ENCODE data around the gene CC2D1A. TPM values are rescaled to one million over a fixed set of nuclear protein-coding genes. Genes with fewer than 3 reads are reported as not detected.

The CC2D1A gene
- total and polyA plus RNA-seq, 2 experiments from 2014 or later, result 15.8 to 20.6 TPM

- Histone ChIP-seq H3K4me3 (no peak overlapping the region), H3K4me2 (ENCODE audit: unreplicated experiment) (no peak overlapping the region), H3K79me2 (ENCODE audit: insufficient read depth) (no peaks in the 10 kb centered on the region), H3K4me1 (ENCODE audit: insufficient read depth) (no peaks in the 10 kb centered on the region), H3F3A (ENCODE audit: insufficient read depth) (no peaks in the 10 kb centered on the region), H3K27ac (no peak overlapping the region), H2AFZ (no peak overlapping the region), H3K9ac (no peak overlapping the region), H3K9me2 (ENCODE audit: insufficient read depth) (no peaks in the 10 kb centered on the region), H4K20me1 (ENCODE audit: insufficient read depth) (no peaks in the 10 kb centered on the region), H3K27me3 (replicated peaks; ENCODE audit: insufficient read depth) (no peaks in the 10 kb centered on the region), H3K9me3 (ENCODE audit: low read depth) (no peaks in the 10 kb centered on the region), H3K36me3 (ENCODE audit: low read depth) (no peaks in the 10 kb centered on the region)
- TF ChIP-seq EZH2phosphoT487 (IDR thresholded peaks at IDR 0.05; ENCODE audit: insufficient read depth, low read depth), result no peak
- TF ChIP-seq EZH2 (IDR thresholded peaks at IDR 0.05; ENCODE audit: insufficient read depth, poor library complexity, severe bottlenecking), result no peak
- WGBS, 2 experiments (ENCODE audit: low coverage in 1 of 2, low lambda C conversion rate in 2 of 2, missing lambda C conversion rate in 2 of 2), result 93 to 94% methylated on average over 12 of the region's 12 CpGs
- DNase-seq, result no peak
- in situ Hi-C loops (cut with MboI), result no loop called here
Measured at GRCh38 chr19:13979686-13980085, 73.7 kb downstream of the CC2D1A start.

GRCh38 chr19:13980340-13980739 lies 74.3 kb downstream of the CC2D1A start:
- DNase-seq, result no peak
- no peaks in the 10 kb centered on the region for H3K79me2 ChIP-seq (ENCODE audit: insufficient read depth)
- no peaks in the 10 kb centered on the region for H3K9me3 ChIP-seq (ENCODE audit: low read depth)
- H2AFZ ChIP-seq, result no peak overlapping the region
- no peaks in the 10 kb centered on the region for H3F3A ChIP-seq (ENCODE audit: insufficient read depth)
- H3K9ac ChIP-seq, result no peak overlapping the region
- H3K4me2 ChIP-seq (ENCODE audit: unreplicated experiment), result no peak overlapping the region
- TF ChIP-seq EZH2phosphoT487 (IDR thresholded peaks at IDR 0.05; ENCODE audit: insufficient read depth, low read depth) (no peak), EZH2 (IDR thresholded peaks at IDR 0.05; ENCODE audit: insufficient read depth, poor library complexity, severe bottlenecking) (no peak)
- H3K36me3 ChIP-seq (ENCODE audit: low read depth), result no peaks in the 10 kb centered on the region
- in situ Hi-C loops (cut with MboI), result no loop called here
- no peak overlapping the region for H3K4me3 ChIP-seq
- H3K9me2 ChIP-seq (ENCODE audit: insufficient read depth), result no peaks in the 10 kb centered on the region
- H3K27ac ChIP-seq, result no peak overlapping the region
- no peaks in the 10 kb centered on the region for H3K4me1 ChIP-seq (ENCODE audit: insufficient read depth)
- no peaks in the 10 kb centered on the region for H3K27me3 ChIP-seq (replicated peaks; ENCODE audit: insufficient read depth)
- WGBS, 2 experiments (ENCODE audit: low coverage in 1 of 2, low lambda C conversion rate in 2 of 2, missing lambda C conversion rate in 2 of 2), result 92 to 95% methylated on average over 11 to 15 of the region's 15 CpGs
- H4K20me1 ChIP-seq (ENCODE audit: insufficient read depth), result no peaks in the 10 kb centered on the region

MicroRNAs within 50 kb of the gene (microRNA counts, 767-probe panel; counts per million panel counts)
- 447 counts per million, percentile 86 among the panel's probes with 10 or more counts for microRNA hsa-miR-181c-5p

Small RNA genes within 50 kb of the gene (microRNA-seq; reads per million reads assigned to microRNA genes)
- 441 reads per million, percentile 66 among the genes with 10 or more reads in this experiment for gene MIR181C (ENCODE audit: borderline number of aligned reads)
- 476 reads per million, percentile 67 among the genes with 10 or more reads in this experiment for gene MIR181D (ENCODE audit: borderline number of aligned reads)

Small RNA genes within 50 kb of the gene (small RNA-seq; reads per million reads assigned to genes)
- gene MIR181C (ENCODE audit: low read depth, low replicate concordance) (10.3 reads per million, percentile 85 among the genes with 10 or more reads in this experiment), gene MIR181D (ENCODE audit: low read depth, low replicate concordance) (3.7 reads per million, percentile 76 among the genes with 10 or more reads in this experiment)

Other genes with a start within 250 kb of the CC2D1A start
- 39.7 and 60.6 TPM in 2 replicates for gene MRI1, start 141.7 kb upstream of the CC2D1A start, total RNA-seq (2014; rRNA removed; shearing (Covaris generic))
- gene MRI1, start 141.7 kb upstream of the CC2D1A start, polyA plus RNA-seq (2016; fragmentation: Nextera tagmentation; extraction: Ambion mirVana), result 14.3 and 16.5 TPM in 2 replicates
- 115 and 122 TPM in 2 replicates for gene C19orf53, start 131.7 kb upstream of the CC2D1A start, total RNA-seq (2014; rRNA removed; shearing (Covaris generic))
- 309 TPM in 2 replicates for gene C19orf53, start 131.7 kb upstream of the CC2D1A start, polyA plus RNA-seq (2016; fragmentation: Nextera tagmentation; extraction: Ambion mirVana)
- 2.9 and 3.0 TPM in 2 replicates for gene ZSWIM4, start 110.8 kb upstream of the CC2D1A start, total RNA-seq (2014; rRNA removed; shearing (Covaris generic))
- 0.35 and 0.81 TPM in 2 replicates for gene ZSWIM4, start 110.8 kb upstream of the CC2D1A start, polyA plus RNA-seq (2016; fragmentation: Nextera tagmentation; extraction: Ambion mirVana)
- not detected in 2 replicates for gene NANOS3, start 29.1 kb upstream of the CC2D1A start, total RNA-seq (2014; rRNA removed; shearing (Covaris generic))
- gene NANOS3, start 29.1 kb upstream of the CC2D1A start, polyA plus RNA-seq (2016; fragmentation: Nextera tagmentation; extraction: Ambion mirVana), result 2.7 TPM in 2 replicates
- 0.11 TPM in 1 of 2 replicates, not detected in the other for gene BRME1, start 84 bp upstream of the CC2D1A start, total RNA-seq (2014; rRNA removed; shearing (Covaris generic))
- gene BRME1, start 84 bp upstream of the CC2D1A start, polyA plus RNA-seq (2016; fragmentation: Nextera tagmentation; extraction: Ambion mirVana), result 0.63 and 2.1 TPM in 2 replicates
- gene PODNL1, start 32.2 kb downstream of the CC2D1A start, total RNA-seq (2014; rRNA removed; shearing (Covaris generic)), result 6.2 and 9.2 TPM in 2 replicates
- gene PODNL1, start 32.2 kb downstream of the CC2D1A start, polyA plus RNA-seq (2016; fragmentation: Nextera tagmentation; extraction: Ambion mirVana), result 36.8 and 45.3 TPM in 2 replicates
- gene DCAF15, start 46.3 kb downstream of the CC2D1A start, total RNA-seq (2014; rRNA removed; shearing (Covaris generic)), result 10.6 and 11.5 TPM in 2 replicates
- gene DCAF15, start 46.3 kb downstream of the CC2D1A start, polyA plus RNA-seq (2016; fragmentation: Nextera tagmentation; extraction: Ambion mirVana), result 9.3 and 10.5 TPM in 2 replicates
- 1.9 and 2.5 TPM in 2 replicates for gene RFX1, start 100.1 kb downstream of the CC2D1A start, total RNA-seq (2014; rRNA removed; shearing (Covaris generic))
- 1.6 and 1.7 TPM in 2 replicates for gene RFX1, start 100.1 kb downstream of the CC2D1A start, polyA plus RNA-seq (2016; fragmentation: Nextera tagmentation; extraction: Ambion mirVana)
- not detected in 2 replicates for gene RLN3, start 121.9 kb downstream of the CC2D1A start, total RNA-seq (2014; rRNA removed; shearing (Covaris generic))
- not detected in 2 replicates for gene RLN3, start 121.9 kb downstream of the CC2D1A start, polyA plus RNA-seq (2016; fragmentation: Nextera tagmentation; extraction: Ambion mirVana)
- gene IL27RA, start 125.6 kb downstream of the CC2D1A start, total RNA-seq (2014; rRNA removed; shearing (Covaris generic)), result 7.5 and 8.5 TPM in 2 replicates
- 5.8 and 7.1 TPM in 2 replicates for gene IL27RA, start 125.6 kb downstream of the CC2D1A start, polyA plus RNA-seq (2016; fragmentation: Nextera tagmentation; extraction: Ambion mirVana)
- 0.25 TPM in 1 of 2 replicates, not detected in the other for gene PALM3, start 155.9 kb downstream of the CC2D1A start, total RNA-seq (2014; rRNA removed; shearing (Covaris generic))
- 0.15 TPM in 1 of 2 replicates, not detected in the other for gene PALM3, start 155.9 kb downstream of the CC2D1A start, polyA plus RNA-seq (2016; fragmentation: Nextera tagmentation; extraction: Ambion mirVana)
- gene MISP3, start 166.6 kb downstream of the CC2D1A start, total RNA-seq (2014; rRNA removed; shearing (Covaris generic)), result 1.3 TPM in 1 of 2 replicates, not detected in the other
- gene MISP3, start 166.6 kb downstream of the CC2D1A start, polyA plus RNA-seq (2016; fragmentation: Nextera tagmentation; extraction: Ambion mirVana), result 2.0 and 2.7 TPM in 2 replicates
- not detected in 2 replicates for gene C19orf67, start 179.6 kb downstream of the CC2D1A start, total RNA-seq (2014; rRNA removed; shearing (Covaris generic))
- gene C19orf67, start 179.6 kb downstream of the CC2D1A start, polyA plus RNA-seq (2016; fragmentation: Nextera tagmentation; extraction: Ambion mirVana), result not detected in 2 replicates
- 42.5 and 50.8 TPM in 2 replicates for gene SAMD1, start 184.6 kb downstream of the CC2D1A start, total RNA-seq (2014; rRNA removed; shearing (Covaris generic))
- gene SAMD1, start 184.6 kb downstream of the CC2D1A start, polyA plus RNA-seq (2016; fragmentation: Nextera tagmentation; extraction: Ambion mirVana), result 5.4 and 5.7 TPM in 2 replicates
- 37.4 and 67.8 TPM in 2 replicates for gene PRKACA, start 211.6 kb downstream of the CC2D1A start, total RNA-seq (2014; rRNA removed; shearing (Covaris generic))
- gene PRKACA, start 211.6 kb downstream of the CC2D1A start, polyA plus RNA-seq (2016; fragmentation: Nextera tagmentation; extraction: Ambion mirVana), result 4.6 and 5.3 TPM in 2 replicates
- gene ASF1B, start 230.4 kb downstream of the CC2D1A start, total RNA-seq (2014; rRNA removed; shearing (Covaris generic)), result 7.6 and 11.2 TPM in 2 replicates
- 18.0 and 19.0 TPM in 2 replicates for gene ASF1B, start 230.4 kb downstream of the CC2D1A start, polyA plus RNA-seq (2016; fragmentation: Nextera tagmentation; extraction: Ambion mirVana)